Measurements from ENCODE around the gene PCDHGA10.
"Not testable (repeated sequence)": the region's sequence is repeated elsewhere in the genome, so short reads cannot be mapped to it uniquely, and the experiment has no call there.

The PCDHGA10 gene

DNA sequence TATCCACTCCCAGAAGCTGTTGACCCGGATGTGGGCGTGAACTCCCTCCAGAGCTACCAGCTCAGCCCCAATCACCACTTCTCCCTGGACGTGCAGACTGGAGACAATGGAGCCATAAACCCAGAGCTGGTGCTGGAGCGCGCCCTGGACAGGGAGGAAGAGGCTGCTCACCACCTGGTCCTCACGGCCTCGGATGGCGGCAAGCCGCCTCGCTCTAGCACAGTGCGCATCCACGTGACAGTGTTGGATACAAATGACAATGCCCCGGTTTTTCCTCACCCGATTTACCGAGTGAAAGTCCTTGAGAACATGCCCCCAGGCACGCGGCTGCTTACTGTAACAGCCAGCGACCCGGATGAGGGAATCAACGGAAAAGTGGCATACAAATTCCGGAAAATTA, 19.5 kb upstream of the PCDHGA10 start:
- no peak for DNase-seq

DNA sequence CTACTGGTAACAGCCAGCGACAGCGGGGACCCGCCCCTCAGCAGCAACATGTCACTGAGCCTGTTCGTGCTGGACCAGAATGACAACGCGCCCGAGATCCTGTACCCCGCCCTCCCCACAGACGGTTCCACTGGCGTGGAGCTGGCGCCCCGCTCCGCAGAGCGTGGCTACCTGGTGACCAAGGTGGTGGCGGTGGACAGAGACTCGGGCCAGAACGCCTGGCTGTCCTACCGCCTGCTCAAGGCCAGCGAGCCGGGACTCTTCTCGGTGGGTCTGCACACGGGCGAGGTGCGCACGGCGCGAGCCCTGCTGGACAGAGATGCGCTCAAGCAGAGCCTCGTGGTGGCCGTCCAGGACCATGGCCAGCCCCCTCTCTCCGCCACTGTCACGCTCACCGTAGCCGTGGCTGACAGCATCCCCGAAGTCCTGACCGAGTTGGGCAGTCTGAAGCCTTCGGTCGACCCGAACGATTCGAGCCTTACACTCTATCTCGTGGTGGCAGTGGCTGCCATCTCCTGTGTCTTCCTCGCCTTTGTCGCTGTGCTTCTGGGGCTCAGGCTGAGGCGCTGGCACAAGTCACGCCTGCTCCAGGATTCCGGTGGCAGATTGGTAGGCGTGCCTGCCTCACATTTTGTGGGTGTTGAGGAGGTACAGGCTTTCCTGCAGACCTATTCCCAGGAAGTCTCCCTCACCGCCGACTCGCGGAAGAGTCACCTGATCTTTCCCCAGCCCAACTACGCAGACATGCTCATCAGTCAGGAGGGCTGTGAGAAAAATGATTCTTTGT, 18.2 kb upstream of the PCDHGA10 start:
- not testable (repeated sequence) for DNase-seq

DNA sequence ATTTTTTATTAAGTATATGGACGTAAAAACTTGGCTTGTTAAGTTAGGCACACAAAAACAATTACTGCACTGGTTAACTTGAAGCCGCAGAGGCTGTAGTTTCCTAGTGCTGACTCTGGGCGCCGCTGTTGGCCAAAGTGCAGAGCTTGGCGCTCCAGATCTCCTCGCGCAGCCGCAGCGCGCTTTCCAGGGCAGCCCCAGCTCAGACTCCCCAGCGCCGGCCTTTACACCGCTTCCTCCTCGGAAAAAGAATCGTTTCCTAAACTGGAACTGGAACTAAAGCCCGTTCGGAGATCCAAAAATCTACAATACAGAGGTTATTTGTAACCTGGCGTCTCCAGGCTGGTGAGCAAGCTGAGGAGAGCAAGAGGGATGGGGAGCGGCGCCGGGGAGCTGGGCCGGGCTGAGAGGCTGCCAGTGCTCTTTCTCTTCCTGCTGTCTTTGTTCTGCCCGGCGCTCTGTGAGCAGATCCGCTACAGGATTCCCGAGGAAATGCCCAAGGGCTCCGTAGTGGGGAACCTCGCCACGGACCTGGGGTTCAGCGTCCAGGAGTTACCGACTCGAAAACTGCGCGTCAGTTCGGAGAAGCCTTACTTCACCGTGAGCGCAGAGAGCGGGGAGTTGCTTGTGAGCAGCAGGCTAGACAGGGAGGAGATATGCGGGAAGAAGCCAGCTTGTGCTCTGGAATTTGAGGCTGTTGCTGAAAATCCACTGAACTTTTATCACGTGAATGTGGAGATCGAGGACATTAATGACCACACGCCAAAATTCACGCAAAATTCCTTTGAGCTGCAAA, 14.8 kb upstream of the PCDHGA10 start, which contains the start of gene PCDHGB5:
TSS of gene PCDHGB5 (plus strand) at position 192 of the 796 bp plus-strand sequence. CDS start at position 373, 181 bp downstream.
- not testable (repeated sequence) for DNase-seq

DNA sequence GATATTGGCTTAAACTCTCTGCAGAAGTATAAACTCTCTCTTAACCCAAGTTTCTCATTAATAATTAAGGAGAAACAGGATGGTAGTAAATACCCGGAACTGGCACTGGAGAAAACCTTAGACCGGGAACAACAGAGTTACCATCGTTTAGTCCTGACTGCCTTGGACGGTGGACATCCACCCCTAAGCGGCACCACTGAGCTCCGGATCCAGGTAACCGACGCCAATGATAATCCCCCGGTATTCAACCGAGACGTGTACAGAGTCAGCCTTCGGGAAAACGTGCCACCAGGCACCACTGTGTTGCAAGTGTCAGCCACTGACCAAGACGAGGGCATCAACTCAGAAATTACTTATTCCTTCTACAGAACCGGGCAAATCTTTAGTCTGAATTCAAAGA, 14.2 kb upstream of the PCDHGA10 start:
- DNase-seq, result no peak

DNA sequence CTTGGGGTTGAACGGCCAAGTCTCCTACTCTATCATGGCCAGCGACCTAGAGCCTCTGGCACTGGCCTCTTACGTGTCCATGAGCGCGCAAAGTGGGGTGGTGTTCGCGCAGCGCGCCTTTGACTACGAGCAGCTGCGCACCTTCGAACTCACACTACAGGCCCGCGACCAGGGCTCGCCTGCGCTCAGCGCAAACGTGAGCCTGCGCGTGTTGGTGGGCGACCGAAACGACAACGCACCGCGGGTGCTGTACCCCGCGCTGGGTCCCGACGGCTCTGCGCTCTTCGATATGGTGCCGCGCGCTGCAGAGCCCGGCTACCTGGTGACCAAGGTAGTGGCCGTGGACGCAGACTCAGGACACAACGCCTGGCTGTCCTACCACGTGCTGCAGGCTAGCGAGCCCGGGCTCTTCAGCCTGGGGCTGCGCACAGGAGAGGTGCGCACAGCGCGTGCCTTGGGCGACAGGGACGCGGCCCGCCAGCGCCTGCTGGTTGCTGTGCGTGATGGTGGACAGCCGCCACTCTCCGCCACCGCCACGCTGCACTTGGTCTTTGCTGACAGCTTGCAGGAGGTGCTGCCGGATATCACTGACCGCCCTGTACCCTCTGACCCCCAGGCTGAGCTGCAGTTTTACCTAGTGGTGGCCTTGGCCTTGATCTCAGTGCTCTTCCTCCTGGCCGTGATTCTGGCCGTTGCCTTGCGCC, 13.1 kb upstream of the PCDHGA10 start:
- DNase-seq, result no peak

DNA sequence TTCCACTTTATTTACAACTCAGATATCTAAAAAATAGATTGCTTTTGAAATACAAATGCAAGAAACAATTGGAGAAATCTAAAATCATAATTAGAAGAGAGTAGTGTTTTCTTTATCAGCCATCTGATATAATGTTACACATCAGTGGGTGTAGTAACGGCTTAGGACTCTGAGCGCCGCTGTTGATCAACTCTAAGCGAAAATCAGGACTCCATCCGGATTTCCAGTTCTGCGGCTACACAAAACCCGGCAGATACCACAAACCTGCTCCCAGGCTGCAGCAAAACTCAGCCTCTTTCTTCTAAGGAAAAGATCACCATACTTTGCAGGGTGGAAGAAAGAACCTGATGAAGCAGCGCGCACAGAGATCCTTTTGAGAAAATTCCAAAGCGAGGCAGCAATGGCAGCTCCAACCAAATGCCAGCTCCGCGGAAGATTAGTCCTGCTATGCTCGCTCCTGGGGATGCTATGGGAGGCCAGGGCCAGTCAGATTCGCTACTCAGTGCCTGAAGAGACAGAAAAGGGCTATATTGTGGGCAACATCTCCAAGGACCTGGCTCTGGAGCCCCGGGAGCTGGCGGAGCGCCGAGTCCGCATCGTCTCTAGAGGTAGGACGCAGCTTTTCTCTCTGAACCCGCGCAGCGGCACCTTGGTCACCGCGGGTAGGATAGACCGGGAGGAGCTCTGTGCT, 10.1 kb upstream of the PCDHGA10 start, which contains the start of gene PCDHGA9:
TSS of gene PCDHGA9 (plus strand) at position 226 of the 691 bp plus-strand sequence. CDS start at position 401, 175 bp downstream.
- peak; percentile 34 for DNase-seq

DNA sequence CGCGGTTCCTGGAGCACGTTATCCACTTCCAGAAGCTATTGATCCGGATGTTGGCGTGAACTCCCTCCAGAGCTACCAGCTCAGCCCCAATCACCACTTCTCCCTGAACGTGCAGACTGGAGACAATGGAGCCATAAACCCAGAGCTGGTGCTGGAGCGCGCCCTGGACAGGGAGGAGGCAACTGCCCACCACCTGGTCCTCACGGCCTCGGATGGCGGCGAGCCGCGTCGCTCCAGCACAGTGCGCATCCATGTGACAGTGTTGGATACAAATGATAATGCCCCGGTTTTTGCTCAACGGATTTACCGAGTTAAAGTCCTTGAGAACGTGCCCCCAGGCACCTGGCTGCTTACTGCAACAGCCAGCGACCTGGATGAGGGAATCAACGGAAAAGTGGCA, 9.4 kb upstream of the PCDHGA10 start:
- DNase-seq, result no peak

DNA sequence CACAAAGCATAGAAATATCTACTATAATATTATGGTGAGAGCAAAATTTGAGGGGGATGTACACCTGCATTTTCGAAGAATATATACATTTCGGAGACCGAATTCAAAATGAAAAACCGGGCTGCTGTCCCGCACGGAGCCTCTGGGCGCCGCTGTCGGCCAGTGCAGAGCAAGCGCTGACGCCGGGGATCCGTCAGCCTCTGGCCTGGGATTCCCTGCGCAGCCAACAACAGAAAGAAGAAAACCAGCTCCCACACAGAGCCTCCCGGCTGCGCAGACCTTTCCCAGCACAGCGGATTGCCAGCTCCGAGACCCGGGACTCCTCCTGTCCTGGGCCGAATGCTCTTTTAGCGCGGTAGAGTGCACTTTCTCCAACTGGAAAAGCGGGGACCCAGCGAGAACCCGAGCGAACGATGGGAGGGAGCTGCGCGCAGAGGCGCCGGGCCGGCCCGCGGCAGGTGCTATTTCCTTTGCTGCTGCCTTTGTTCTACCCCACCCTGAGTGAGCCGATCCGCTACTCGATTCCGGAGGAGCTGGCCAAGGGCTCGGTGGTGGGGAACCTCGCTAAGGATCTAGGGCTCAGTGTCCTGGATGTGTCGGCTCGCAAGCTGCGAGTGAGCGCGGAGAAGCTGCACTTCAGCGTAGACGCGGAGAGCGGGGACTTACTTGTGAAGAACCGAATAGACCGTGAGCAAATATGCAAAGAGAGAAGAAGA, 4.8 kb upstream of the PCDHGA10 start, which contains the start of gene PCDHGB6:
TSS of gene PCDHGB6 (plus strand) at position 232 of the 716 bp plus-strand sequence. CDS start at position 414, 182 bp downstream.
- peak; percentile 46 for DNase-seq

DNA sequence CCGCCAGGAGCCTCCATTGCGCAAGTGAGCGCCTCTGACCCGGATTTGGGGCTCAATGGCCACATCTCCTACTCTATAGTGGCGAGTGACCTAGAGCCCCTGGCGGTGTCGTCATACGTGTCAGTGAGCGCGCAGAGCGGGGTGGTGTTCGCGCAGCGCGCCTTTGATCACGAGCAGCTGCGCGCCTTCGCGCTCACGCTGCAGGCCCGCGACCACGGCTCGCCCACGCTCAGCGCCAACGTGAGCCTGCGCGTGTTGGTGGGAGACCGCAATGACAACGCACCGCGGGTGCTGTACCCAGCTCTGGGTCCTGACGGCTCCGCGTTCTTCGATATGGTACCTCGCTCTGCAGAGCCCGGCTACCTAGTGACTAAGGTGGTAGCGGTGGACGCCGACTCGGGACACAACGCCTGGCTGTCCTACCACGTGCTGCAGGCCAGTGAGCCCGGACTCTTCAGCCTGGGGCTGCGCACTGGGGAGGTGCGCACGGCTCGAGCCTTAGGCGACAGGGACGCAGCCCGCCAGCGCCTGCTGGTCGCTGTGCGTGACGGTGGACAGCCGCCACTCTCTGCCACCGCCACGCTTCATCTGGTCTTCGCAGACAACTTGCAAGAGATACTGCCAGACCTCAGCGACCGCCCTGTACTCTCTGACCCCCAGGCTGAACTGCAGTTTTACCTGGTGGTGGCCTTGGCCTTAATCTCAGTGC, 3.0 kb upstream of the PCDHGA10 start:
- no peak for DNase-seq

DNA sequence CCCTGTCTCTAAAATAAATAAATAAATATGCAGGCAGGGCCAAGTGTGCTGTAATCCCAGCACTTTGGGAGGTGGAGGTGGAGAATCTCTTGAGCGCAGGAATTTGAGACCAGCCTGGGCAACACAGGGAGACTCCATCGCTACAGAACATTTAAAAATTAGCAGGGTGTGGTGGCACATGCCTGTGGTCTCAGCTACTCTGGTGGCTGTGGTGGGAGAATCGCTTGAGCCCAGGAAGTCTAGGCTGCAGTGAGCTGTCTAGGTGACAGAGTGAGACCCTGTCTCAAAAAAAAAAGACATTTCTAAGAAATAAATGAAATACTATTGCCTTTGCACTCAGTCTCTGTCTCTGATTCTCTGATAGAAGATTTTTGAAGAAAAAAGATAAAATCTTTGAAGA, 1.2 kb upstream of the PCDHGA10 start:
- no peak for DNase-seq

DNA sequence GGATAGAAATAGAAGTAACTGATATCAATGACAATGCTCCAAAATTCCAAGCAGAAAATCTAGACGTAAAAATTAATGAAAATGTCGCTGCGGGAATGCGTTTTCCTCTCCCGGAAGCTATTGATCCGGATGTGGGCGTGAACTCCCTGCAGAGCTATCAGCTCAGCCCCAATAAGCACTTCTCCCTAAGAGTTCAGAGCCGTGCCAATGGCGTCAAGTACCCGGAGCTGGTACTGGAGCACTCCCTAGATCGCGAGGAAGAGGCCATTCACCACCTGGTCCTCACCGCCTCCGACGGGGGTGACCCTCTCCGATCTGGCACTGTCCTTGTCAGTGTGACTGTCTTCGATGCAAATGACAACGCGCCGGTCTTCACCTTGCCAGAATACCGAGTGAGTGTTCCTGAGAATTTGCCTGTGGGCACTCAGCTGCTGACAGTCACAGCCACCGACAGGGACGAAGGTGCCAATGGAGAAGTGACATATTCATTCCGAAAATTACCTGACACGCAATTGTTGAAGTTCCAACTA, 818 bp downstream of the PCDHGA10 start:
- no peak for DNase-seq

DNA sequence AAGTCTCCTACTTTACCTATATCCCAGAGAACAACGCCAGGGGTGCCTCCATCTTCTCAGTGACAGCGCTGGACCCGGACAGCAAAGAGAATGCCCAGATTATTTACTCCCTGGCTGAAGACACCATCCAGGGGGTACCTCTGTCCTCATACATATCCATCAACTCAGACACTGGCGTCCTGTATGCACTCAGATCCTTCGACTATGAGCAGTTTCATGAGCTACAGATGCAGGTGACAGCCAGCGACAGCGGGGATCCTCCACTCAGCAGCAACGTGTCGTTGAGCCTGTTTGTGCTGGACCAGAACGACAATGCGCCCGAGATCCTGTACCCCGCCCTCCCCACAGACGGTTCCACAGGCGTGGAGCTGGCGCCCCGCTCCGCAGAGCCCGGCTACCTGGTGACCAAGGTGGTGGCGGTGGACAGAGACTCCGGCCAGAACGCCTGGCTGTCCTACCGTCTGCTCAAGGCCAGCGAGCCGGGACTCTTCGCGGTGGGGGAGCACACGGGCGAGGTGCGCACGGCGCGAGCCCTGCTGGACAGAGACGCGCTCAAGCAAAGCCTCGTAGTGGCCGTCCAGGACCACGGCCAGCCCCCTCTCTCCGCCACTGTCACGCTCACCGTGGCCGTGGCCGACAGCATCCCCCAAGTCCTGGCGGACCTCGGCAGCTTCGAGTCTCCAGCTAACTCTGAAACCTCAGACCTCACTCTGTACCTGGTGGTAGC, 1.9 kb downstream of the PCDHGA10 start:
- not testable (repeated sequence) for DNase-seq

DNA sequence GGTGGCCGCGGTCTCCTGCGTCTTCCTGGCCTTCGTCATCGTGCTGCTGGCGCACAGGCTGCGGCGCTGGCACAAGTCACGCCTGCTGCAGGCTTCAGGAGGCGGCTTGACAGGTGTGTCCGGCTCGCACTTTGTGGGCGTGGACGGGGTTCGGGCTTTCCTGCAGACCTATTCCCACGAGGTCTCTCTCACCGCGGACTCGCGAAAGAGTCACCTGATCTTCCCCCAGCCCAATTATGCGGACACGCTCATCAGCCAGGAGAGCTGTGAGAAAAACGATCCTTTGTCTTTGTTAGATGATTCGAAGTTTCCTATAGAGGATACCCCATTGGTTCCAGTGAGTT, 2.5 kb downstream of the PCDHGA10 start:
- not testable (repeated sequence) for DNase-seq

DNA sequence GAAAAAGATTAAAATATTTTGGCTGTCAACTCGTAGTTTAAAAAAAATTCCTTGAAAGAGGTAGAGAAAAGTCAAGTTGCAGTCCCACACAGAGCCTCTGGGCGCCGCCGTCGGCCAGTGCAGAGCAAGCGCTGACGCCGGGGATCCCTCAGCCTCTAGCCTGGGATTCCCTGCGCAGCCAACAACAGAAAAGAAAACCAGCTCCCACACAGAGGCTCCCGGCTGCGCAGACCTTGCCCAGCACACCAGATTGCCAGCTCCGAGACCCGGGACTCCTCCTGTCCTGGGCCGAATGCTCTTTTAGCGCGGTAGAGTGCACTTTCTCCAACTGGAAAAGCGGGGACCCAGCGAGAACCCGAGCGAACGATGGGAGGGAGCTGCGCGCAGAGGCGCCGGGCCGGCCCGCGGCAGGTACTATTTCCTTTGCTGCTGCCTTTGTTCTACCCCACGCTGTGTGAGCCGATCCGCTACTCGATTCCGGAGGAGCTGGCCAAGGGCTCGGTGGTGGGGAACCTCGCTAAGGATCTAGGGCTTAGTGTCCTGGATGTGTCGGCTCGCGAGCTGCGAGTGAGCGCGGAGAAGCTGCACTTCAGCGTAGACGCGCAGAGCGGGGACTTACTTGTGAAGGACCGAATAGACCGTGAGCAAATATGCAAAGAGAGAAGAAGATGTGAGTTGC, 4.8 kb downstream of the PCDHGA10 start, which contains the start of gene PCDHGB7:
TSS of gene PCDHGB7 (plus strand) at position 184 of the 679 bp plus-strand sequence. CDS start at position 367, 183 bp downstream.
- DNase-seq, result peak; percentile 76

DNA sequence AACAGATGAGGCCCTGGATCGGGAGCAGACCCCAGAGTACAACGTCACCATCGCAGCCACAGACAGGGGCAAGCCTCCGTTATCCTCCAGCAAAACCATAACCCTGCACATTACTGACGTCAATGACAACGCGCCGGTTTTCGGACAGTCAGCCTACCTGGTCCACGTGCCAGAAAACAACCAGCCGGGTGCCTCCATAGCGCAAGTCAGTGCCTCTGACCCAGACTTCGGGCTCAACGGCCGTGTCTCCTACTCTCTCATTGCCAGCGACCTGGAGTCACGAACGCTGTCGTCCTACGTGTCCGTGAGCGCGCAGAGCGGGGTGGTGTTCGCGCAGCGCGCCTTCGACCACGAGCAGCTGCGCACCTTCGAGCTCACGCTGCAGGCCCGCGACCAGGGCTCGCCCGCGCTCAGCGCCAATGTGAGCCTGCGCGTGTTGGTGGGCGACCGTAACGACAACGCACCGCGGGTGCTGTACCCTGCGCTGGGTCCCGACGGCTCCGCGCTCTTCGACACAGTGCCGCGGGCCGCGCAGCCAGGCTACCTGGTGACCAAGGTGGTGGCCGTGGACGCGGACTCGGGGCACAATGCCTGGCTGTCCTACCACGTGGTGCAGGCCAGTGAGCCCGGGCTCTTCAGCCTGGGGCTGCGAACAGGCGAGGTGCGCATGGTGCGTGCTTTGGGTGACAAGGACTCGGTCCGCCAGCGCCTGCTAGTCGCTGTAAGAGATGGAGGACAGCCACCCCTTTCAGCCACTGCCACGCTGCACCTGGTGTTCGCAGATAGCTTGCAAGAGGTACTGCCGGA, 6.5 kb downstream of the PCDHGA10 start:
- no peak for DNase-seq

DNA sequence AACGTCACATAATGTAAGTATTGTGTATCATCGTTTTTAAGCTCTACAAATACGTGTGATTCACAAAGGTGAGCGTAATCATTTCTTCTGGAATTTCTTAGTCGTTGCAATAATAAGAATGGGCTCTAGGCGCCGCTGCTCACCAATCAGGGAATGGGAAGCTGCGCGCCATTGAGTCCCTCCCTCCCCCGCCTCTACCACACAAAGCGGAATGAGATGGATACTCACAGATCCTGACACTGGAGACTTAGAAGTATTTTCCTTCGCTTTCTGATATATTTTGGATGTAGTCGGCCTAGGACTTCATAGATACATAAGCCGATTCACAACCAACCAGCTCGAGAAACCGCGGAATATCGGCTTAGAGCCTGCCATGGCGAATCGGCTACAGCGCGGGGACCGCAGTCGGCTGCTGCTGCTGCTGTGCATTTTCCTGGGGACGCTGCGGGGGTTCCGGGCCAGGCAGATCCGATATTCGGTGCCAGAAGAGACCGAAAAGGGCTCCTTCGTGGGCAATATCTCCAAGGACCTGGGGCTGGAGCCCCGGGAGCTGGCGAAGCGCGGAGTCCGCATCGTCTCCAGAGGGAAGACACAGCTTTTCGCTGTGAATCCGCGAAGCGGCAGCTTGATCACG, 8.2 kb downstream of the PCDHGA10 start, which contains the start of gene PCDHGA11:
TSS of gene PCDHGA11 (plus strand) at position 197 of the 634 bp plus-strand sequence. CDS start at position 374, 177 bp downstream.
- DNase-seq, result no peak

DNA sequence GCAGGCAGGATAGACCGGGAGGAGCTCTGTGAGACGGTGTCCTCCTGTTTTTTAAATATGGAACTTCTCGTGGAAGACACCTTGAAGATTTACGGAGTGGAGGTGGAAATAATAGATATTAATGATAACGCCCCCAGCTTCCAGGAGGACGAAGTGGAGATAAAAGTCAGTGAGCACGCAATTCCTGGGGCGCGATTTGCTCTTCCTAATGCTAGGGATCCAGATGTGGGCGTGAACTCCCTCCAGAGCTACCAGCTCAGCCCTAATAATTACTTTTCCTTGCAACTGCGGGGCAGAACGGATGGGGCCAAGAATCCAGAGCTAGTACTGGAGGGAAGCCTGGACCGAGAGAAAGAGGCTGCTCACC, 8.7 kb downstream of the PCDHGA10 start:
- no peak for DNase-seq

DNA sequence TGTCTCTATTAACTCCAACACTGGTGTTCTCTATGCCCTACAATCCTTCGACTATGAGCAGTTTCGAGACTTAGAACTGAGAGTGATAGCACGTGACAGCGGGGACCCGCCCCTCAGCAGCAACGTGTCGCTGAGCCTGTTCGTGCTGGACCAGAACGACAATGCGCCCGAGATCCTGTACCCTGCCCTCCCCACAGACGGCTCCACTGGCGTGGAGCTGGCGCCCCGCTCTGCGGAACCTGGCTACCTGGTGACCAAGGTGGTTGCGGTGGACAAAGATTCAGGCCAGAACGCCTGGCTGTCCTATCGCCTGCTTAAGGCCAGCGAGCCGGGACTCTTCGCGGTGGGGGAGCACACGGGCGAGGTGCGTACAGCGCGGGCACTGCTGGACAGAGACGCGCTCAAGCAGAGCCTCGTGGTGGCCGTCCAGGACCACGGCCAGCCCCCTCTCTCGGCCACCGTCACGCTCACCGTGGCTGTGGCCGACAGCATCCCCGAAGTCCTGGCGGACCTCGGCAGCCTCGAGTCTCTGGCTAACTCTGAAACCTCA, 10.0 kb downstream of the PCDHGA10 start:
- no peak for DNase-seq

All from right hindlimb (tissue), 1 donor.